ACHN (cell line): Measurements from ENCODE around the gene USP1.
A peak's percentile ranks its signal among the peaks of the same experiment; 100 is the strongest.

Source experiments
- DNase-seq: peaks from one replicate; pipeline ENCODE4 v3.0.0-alpha.2; 2015
- in situ Hi-C: cut with HindIII; loops from 2 replicates; pipeline ENCODE4 v1.10.0; 2017; ENCODE audit warnings: low sequenced_read_pairs, low pct_ligation_motif_present, low pct_unique_long_range_greater_than_20kb

USP1 gene

GRCh38 chr1:62436466-62437272, at the start of gene USP1:
Gene USP1, plus strand, starts transcription at chr1:62437049. Its CDS starts 2,819 bp downstream, at chr1:62439868.
- in situ Hi-C loops, result no loop called here
- peak; percentile 98 for DNase-seq

- in situ Hi-C loops, result no loop called here
- no peak for DNase-seq
Measured at GRCh38 chr1:62389531-62389930, 47.3 kb upstream of the USP1 start.

- no peak for DNase-seq
- in situ Hi-C loops, result no loop called here
Measured at GRCh38 chr1:62390071-62390470, 46.8 kb upstream of the USP1 start.

- DNase-seq, result peak; percentile 45
Measured at GRCh38 chr1:62391369-62391971, 45.4 kb upstream of the USP1 start.

GRCh38 chr1:62392951-62393350, 43.9 kb upstream of the USP1 start:
- DNase-seq, result no peak
- in situ Hi-C loops, result no loop called here

More at GRCh38 chr1:62391369-62391971, 45.4 kb upstream of the USP1 start:
- in situ Hi-C loops, result no loop called here

- in situ Hi-C loops, result no loop called here
- DNase-seq, result no peak
Measured at GRCh38 chr1:62394646-62395045, 42.2 kb upstream of the USP1 start.

- DNase-seq, result no peak
- in situ Hi-C loops, result no loop called here
Measured at GRCh38 chr1:62395291-62395690, 41.6 kb upstream of the USP1 start.

GRCh38 chr1:62396871-62397270, 40.0 kb upstream of the USP1 start:
- in situ Hi-C loops, result no loop called here
- DNase-seq, result no peak

GRCh38 chr1:62397301-62397700, 39.5 kb upstream of the USP1 start:
- in situ Hi-C loops, result no loop called here
- no peak for DNase-seq

- no peak for DNase-seq
- in situ Hi-C loops, result no loop called here
Measured at GRCh38 chr1:62398377-62398776, 38.5 kb upstream of the USP1 start.

GRCh38 chr1:62401034-62401760, 35.7 kb upstream of the USP1 start:
- no peak for DNase-seq
- in situ Hi-C loops, result no loop called here

- in situ Hi-C loops, result no loop called here
- DNase-seq, result no peak
Measured at GRCh38 chr1:62405247-62405646, 31.6 kb upstream of the USP1 start.

- in situ Hi-C loops, result no loop called here
- DNase-seq, result no peak
Measured at GRCh38 chr1:62406576-62406975, 30.3 kb upstream of the USP1 start.

- DNase-seq, result peak; percentile 40
- in situ Hi-C loops, result no loop called here
Measured at GRCh38 chr1:62407398-62408009, 29.3 kb upstream of the USP1 start.

- no peak for DNase-seq
- in situ Hi-C loops, result no loop called here
Measured at GRCh38 chr1:62415687-62416086, 21.2 kb upstream of the USP1 start.

- no peak for DNase-seq
- in situ Hi-C loops, result no loop called here
Measured at GRCh38 chr1:62417351-62417999, 19.4 kb upstream of the USP1 start.

- DNase-seq, result no peak
- in situ Hi-C loops, result no loop called here
Measured at GRCh38 chr1:62420214-62420613, 16.6 kb upstream of the USP1 start.

GRCh38 chr1:62423580-62424242, 13.1 kb upstream of the USP1 start:
- DNase-seq, result no peak
- in situ Hi-C loops, result no loop called here
